ENCODE data around the gene PXDN.

PXDN gene

GRCh38 chr2:1633092-1633671 lies 111.1 kb downstream of the PXDN start:
- TF ChIP-seq ZFX (IDR thresholded peaks at IDR 0.05): no peak
- TF ChIP-seq, protein P1, sequence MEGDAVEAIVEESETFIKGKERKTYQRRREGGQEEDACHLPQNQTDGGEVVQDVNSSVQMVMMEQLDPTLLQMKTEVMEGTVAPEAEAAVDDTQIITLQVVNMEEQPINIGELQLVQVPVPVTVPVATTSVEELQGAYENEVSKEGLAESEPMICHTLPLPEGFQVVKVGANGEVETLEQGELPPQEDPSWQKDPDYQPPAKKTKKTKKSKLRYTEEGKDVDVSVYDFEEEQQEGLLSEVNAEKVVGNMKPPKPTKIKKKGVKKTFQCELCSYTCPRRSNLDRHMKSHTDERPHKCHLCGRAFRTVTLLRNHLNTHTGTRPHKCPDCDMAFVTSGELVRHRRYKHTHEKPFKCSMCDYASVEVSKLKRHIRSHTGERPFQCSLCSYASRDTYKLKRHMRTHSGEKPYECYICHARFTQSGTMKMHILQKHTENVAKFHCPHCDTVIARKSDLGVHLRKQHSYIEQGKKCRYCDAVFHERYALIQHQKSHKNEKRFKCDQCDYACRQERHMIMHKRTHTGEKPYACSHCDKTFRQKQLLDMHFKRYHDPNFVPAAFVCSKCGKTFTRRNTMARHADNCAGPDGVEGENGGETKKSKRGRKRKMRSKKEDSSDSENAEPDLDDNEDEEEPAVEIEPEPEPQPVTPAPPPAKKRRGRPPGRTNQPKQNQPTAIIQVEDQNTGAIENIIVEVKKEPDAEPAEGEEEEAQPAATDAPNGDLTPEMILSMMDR (conservative IDR thresholded peaks at IDR 0.05): no peak
- peak overlapping the region; percentile 88 for H3K27ac ChIP-seq

DNA sequence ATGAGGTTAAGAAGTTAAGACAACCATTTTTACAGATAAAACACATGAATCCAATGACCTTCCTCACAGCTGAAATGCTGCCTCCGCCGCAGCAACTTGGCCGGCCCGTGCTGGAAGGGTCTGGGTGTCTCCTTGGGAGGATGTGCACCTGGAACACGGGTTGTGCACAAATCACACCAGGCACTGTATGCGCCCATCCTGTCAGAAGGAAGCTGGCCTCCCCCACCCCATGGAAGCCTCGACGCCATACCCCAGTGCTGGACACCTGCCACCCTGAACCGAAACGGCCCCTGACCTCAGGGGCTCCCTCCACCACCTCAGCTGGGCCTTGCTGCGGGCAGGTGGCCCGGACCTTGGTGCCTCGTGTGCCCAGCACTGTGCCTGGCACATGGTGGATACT lies 111.8 kb downstream of the PXDN start:
- peak overlapping the region; percentile 88 for H3K27ac ChIP-seq
- TF ChIP-seq, protein P1 (conservative IDR thresholded peaks at IDR 0.05): no peak
- TF ChIP-seq ZFX (IDR thresholded peaks at IDR 0.05): no peak

DNA sequence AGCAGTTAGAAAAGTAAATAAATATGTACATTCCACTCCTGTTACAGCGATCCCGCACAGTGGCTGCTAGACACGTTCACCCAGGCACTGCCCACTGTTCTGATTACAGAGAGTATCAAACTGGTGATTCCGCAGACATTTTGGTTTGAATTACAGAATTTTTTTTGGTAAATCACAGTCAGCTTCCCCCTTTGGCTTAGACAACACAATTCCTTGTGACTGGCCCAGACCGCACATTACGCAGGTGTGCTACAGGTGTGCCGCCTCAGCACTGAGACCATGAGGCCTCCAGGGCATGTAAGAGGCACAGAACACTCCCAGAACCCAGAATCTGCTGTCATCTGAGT lies 112.3 kb downstream of the PXDN start:
- peak overlapping the region; percentile 88 for H3K27ac ChIP-seq
- no peak for TF ChIP-seq ZFX (IDR thresholded peaks at IDR 0.05)
- TF ChIP-seq, protein P1 (conservative IDR thresholded peaks at IDR 0.05): no peak

DNA sequence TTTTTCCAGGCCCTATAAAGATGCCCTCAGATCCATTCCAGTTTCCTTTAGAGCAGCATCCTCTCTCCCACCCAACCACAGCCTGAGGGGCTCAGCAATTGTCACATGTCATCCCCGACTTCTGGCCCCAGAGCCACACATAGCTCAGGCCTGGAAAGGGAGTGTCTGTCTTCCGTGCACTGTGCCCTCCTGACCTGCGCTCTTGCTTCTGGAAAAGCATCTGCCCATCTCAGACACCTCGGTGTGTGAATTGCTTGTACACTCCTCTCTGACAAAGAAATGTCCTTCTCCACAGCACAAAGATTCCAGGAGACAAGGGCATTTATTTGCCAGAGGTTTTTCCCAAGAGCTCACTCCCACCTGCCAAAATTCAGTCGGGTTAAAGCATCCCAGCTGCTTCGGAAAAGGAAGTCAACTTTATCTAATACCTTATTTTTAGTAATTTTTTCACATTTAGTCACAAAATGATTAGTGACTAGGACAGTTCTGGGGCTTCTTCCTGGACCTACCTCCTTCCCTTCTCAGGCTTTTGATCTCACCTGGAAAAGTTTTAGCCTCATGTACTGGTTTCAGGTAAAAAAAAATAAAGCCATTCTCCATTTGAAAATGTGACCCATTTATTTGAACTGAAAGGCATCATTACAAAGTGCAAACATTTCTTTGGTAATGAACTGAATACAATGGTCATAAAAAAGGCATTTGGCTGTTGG lies 112.9 kb downstream of the PXDN start:
- H3K27ac ChIP-seq: peak overlapping the region; percentile 88
- no peak for TF ChIP-seq ZFX (IDR thresholded peaks at IDR 0.05)
- TF ChIP-seq, protein P1 (conservative IDR thresholded peaks at IDR 0.05): no peak

DNA sequence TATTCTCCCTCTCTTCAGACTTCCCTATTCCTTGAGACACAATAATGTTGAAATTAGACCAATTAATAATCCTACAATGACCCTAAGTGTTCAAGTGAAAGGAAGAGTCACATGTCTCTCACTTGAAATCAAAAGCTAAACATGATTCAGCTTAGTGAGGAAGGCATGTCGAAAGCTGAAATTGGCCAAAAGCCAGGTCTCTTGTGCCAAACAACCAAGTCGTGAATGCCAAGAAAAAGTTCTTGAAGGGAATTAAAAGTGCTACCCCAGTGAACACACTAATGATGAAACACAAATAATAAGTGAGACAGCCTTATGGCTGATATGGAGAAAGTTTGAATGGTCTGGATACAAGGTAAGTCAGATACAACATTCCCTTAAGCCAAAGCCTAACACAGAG lies 115.4 kb downstream of the PXDN start:
- no peak for TF ChIP-seq ZFX (IDR thresholded peaks at IDR 0.05)
- TF ChIP-seq, protein P1 (conservative IDR thresholded peaks at IDR 0.05): no peak
- peak overlapping the region; percentile 7; the same call in 1 of the 2 replicates for H3K27ac ChIP-seq

DNA sequence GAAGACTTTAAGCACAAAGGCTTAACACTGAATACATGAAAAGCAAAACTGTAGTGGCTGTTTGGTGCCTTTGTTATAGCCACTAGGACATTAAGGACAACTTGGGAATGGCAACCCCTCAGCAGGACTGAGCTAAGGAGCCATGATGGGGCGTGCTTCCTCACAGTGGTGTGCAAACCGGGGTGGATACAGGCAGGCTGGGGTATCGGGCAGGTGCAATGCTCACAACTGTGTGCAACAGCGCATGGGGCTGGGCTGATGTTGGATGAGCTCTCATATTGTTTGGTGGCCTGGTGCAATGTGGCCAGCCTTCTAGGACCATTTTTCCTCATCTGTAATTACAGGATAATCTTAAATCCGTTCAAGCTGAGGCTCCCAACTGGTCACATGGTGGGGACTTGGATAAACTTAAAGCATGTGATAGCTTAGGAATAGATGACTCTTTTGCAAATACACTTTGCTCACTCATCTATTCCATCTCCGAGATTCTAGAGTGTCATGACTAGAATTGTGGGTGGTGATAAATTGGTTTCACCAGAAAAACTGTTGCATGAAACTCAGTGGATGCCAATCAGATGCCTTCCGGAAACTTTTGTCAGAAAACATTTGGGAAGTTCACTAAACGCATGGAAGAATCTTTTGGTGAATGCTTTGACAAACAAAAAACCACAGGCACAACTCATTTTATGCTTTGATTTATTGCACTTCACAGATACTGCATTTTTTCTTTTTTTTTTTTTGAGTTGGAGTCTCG lies 116.5 kb downstream of the PXDN start:
- peak overlapping the region; percentile 32 for H3K27ac ChIP-seq
- TF ChIP-seq, protein P1 (conservative IDR thresholded peaks at IDR 0.05): no peak
- no peak for TF ChIP-seq ZFX (IDR thresholded peaks at IDR 0.05)

DNA sequence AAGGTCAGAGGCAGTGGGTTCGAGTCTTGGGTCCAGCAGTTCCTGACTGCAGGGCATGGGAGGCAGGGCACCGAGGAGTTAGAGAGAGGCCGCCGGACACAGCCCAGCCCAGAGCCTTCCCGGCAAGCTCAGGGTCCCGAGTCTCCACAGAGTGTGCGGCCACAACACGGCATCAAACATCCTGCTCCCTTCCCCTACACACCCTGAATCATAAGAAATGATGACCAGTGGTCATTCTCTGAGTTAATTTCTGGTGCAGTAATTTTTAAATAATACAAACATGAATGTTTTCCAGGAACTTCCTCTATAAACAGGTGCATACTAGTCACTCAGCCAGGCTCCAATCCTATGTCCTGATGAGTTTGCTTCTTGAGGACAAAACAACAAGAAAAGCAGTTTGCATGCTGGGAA lies 118.0 kb downstream of the PXDN start:
- TF ChIP-seq, protein P1 (conservative IDR thresholded peaks at IDR 0.05): no peak
- TF ChIP-seq ZFX (IDR thresholded peaks at IDR 0.05): no peak
- H3K27ac ChIP-seq: peak overlapping the region; percentile 77

Measured in C4-2B (cell line).